OCI-LY3 (cell line): ENCODE measurements around the gene FASTKD1.

ENCODE experiments used
- EZH2phosphoT487 ChIP-seq: fragments of 200-600 bp; shearing (Covaris generic); IDR thresholded peaks from 2 replicates; pipeline ENCODE4 v1.6.1; 2018; ENCODE audit warnings: antibody characterized with exemption, mixed run types, low read depth
- TF ChIP-seq, protein P1 (sequence below): fragments of 200-600, 300-600 bp; sonication (generic); IDR thresholded peaks from 2 replicates; pipeline ENCODE4 v1.5.1; 2014; ENCODE audit warnings: antibody characterized with exemption, low read length, low read depth

DNA sequence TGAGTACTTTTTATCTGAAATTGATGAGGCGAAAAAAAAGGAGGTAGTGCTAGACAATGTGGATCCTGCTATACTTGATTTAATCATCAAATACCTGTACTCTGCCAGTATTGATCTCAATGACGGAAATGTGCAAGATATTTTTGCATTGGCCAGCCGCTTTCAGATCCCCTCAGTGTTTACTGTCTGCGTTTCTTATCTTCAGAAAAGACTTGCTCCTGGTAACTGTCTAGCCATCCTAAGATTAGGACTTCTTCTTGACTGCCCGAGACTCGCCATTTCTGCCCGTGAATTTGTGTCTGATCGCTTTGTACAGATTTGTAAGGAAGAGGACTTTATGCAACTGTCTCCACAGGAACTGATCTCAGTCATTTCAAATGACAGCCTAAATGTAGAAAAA, 63.7 kb downstream of the FASTKD1 start:
- TF ChIP-seq, protein P1, sequence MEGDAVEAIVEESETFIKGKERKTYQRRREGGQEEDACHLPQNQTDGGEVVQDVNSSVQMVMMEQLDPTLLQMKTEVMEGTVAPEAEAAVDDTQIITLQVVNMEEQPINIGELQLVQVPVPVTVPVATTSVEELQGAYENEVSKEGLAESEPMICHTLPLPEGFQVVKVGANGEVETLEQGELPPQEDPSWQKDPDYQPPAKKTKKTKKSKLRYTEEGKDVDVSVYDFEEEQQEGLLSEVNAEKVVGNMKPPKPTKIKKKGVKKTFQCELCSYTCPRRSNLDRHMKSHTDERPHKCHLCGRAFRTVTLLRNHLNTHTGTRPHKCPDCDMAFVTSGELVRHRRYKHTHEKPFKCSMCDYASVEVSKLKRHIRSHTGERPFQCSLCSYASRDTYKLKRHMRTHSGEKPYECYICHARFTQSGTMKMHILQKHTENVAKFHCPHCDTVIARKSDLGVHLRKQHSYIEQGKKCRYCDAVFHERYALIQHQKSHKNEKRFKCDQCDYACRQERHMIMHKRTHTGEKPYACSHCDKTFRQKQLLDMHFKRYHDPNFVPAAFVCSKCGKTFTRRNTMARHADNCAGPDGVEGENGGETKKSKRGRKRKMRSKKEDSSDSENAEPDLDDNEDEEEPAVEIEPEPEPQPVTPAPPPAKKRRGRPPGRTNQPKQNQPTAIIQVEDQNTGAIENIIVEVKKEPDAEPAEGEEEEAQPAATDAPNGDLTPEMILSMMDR, result no peak
- no peak for TF ChIP-seq EZH2phosphoT487
